Measurements from ENCODE around the gene SMIM32.

GRCh38 chr5:136240894-136241293 is 47.9 kb upstream of the SMIM32 start:
- TF ChIP-seq, protein P1, sequence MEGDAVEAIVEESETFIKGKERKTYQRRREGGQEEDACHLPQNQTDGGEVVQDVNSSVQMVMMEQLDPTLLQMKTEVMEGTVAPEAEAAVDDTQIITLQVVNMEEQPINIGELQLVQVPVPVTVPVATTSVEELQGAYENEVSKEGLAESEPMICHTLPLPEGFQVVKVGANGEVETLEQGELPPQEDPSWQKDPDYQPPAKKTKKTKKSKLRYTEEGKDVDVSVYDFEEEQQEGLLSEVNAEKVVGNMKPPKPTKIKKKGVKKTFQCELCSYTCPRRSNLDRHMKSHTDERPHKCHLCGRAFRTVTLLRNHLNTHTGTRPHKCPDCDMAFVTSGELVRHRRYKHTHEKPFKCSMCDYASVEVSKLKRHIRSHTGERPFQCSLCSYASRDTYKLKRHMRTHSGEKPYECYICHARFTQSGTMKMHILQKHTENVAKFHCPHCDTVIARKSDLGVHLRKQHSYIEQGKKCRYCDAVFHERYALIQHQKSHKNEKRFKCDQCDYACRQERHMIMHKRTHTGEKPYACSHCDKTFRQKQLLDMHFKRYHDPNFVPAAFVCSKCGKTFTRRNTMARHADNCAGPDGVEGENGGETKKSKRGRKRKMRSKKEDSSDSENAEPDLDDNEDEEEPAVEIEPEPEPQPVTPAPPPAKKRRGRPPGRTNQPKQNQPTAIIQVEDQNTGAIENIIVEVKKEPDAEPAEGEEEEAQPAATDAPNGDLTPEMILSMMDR (IDR thresholded peaks at IDR 0.05): no peak
- no peak for TF ChIP-seq POLR2AphosphoS5 (IDR thresholded peaks at IDR 0.05; ENCODE audit: low read depth, low read length)
- no peak for TF ChIP-seq SIN3A (IDR thresholded peaks at IDR 0.05; ENCODE audit: borderline replicate concordance, insufficient read depth, low read depth, low read length)

Data from Panc1 (cell line).